HepG2 (cell line): ENCODE results near the gene TRIO. TPM values are rescaled to one million over a fixed set of nuclear protein-coding genes. Genes with fewer than 3 reads are reported as not detected.

Experiments used
- ATAC-seq: fragments of 200-7000 bp; cut with Tn5 transposase; 3 replicates; pipeline ENCODE4 v1.9.1; 2020; ENCODE audit warnings: mild to moderate bottlenecking, moderate library complexity
- BruUV-seq: library from RNA; stranded (reverse); fragments of 400-500 nt; replicated peaks from 2 replicates; lab custom pipeline; 2021; lab: Mats Ljungman, UMichigan
- CTCF ChIA-PET: fragments of 300-600 bp; formaldehyde crosslinking; extraction: SDS; loops from one replicate; lab custom pipeline; 2021; ENCODE audit warnings: low total read pairs, inconsistent platforms, low intra/inter-chr PET ratio; lab: Yijun Ruan, JAX
- POLR2A ChIA-PET: fragments of 350-600 bp; sonication (Branson Sonifier 250); formaldehyde crosslinking; loops from one replicate; lab custom pipeline; 2020; ENCODE audit warnings: antibody characterized with exemption, inconsistent platforms; lab: Yijun Ruan, JAX
- DNase-seq: peaks from one replicate; pipeline ENCODE4 v3.0.0-alpha.2; 2015; ENCODE audit warnings: low spot score
- FAIRE-seq: peaks from 3 replicates; lab custom pipeline; 2011; peaks lifted over from hg19 to GRCh38; lab: Jason Lieb, UNC
- H2AFZ ChIP-seq: one replicate; pipeline ENCODE4 v1.6.1; 2011; ENCODE audit warnings: low read length, inconsistent platforms
- H3K27ac ChIP-seq: fragments of 300-600 bp; 3 replicates; pipeline ENCODE4 v1.8.0; 2011; ENCODE audit warnings: mixed run types, mild to moderate bottlenecking, mixed read lengths, low read length, inconsistent platforms; ENCODE audit not compliant: insufficient read depth; ENCODE audit errors: extremely low read length
- H3K27me3 ChIP-seq, 2 experiments: fragments of 200-600 bp in 1 of 2; 2 replicates in 1 of 2; 3 replicates in 1 of 2; pipeline versions ENCODE4 v1.6.0 to v1.8.0; 2011; ENCODE audit warnings: low read length in 2 of 2, mild to moderate bottlenecking in 2 of 2, moderate library complexity in 2 of 2, inconsistent platforms in 1 of 2; ENCODE audit not compliant: insufficient read depth in 2 of 2, control insufficient read depth in 1 of 2
- H3K36me3 ChIP-seq, 2 experiments: fragments of 200-600 bp in 1 of 2; replicated peaks in 1 of 2; 2 replicates in 1 of 2; 3 replicates in 1 of 2; pipeline versions ENCODE4 v1.5.1 to v1.8.0; 2011; ENCODE audit warnings: low read length in 2 of 2, inconsistent platforms in 1 of 2; ENCODE audit not compliant: insufficient read depth in 2 of 2, control insufficient read depth in 1 of 2
- H3K4me1 ChIP-seq: 2 replicates; pipeline ENCODE4 v1.5.1; 2012; ENCODE audit warnings: low read length, inconsistent platforms; ENCODE audit not compliant: insufficient read depth
- H3K4me2 ChIP-seq: 2 replicates; pipeline ENCODE4 v1.6.0; 2011; ENCODE audit warnings: low read depth, low read length, inconsistent platforms
- H3K4me3 ChIP-seq, 3 experiments: fragments of 200-600 bp in 1 of 3; sonication (generic), shearing (Covaris generic) in 1 of 3; replicated peaks in 1 of 3; 2 replicates each; pipeline ENCODE4 v1.5.1; 2011 to 2016; ENCODE audit warnings: low read length in 3 of 3, inconsistent platforms in 2 of 3, low read depth in 2 of 3, mild to moderate bottlenecking in 2 of 3, control low read depth in 1 of 3, mixed read lengths in 1 of 3; ENCODE audit not compliant: insufficient read depth in 1 of 3
- H3K79me2 ChIP-seq: one replicate; pipeline ENCODE4 v1.6.1; 2011; ENCODE audit warnings: low read length, inconsistent platforms; ENCODE audit not compliant: insufficient read depth
- H3K9ac ChIP-seq: 2 replicates; pipeline ENCODE4 v1.6.0; 2011; ENCODE audit warnings: mild to moderate bottlenecking, low read depth, low read length, inconsistent platforms; ENCODE audit not compliant: insufficient read depth
- H3K9me3 ChIP-seq: 2 replicates; pipeline ENCODE4 v1.5.1; 2012; ENCODE audit warnings: mild to moderate bottlenecking, low read length
- H4K20me1 ChIP-seq: 2 replicates; pipeline ENCODE4 v1.6.0; 2011; ENCODE audit warnings: inconsistent platforms, mild to moderate bottlenecking, low read length, moderate library complexity; ENCODE audit not compliant: insufficient read depth
- FIP1L1 ChIP-seq: fragments of 200-400 bp; formaldehyde crosslinking; IDR thresholded peaks from 2 replicates; pipeline ENCODE4 v1.6.1; 2018; ENCODE audit warnings: low read depth, mild to moderate bottlenecking, low read length, moderate library complexity, borderline replicate concordance; ENCODE audit not compliant: insufficient read depth
- JARID2 ChIP-seq: sonication (generic); formaldehyde crosslinking; IDR thresholded peaks from 2 replicates; pipeline ENCODE4 v1.8.1; 2023; ENCODE audit warnings: missing genetic modification reagents, inconsistent platforms; ENCODE audit not compliant: insufficient replicate concordance
- MAX ChIP-seq: IDR thresholded peaks from 2 replicates; pipeline ENCODE4 v1.6.1; 2012; ENCODE audit warnings: inconsistent platforms
- MED8 ChIP-seq: sonication (generic); formaldehyde crosslinking; IDR thresholded peaks from 2 replicates; pipeline ENCODE4 v1.8.1; 2023; ENCODE audit warnings: mild to moderate bottlenecking, missing genetic modification reagents; ENCODE audit not compliant: insufficient replicate concordance
- ZNF121 ChIP-seq: sonication (generic); formaldehyde crosslinking; IDR thresholded peaks from 2 replicates; pipeline ENCODE4 v1.5.0; 2020; ENCODE audit warnings: mild to moderate bottlenecking, missing genetic modification reagents
- ZNF441 ChIP-seq: sonication (generic); formaldehyde crosslinking; IDR thresholded peaks from 2 replicates; pipeline ENCODE4 v1.7.0; 2021; ENCODE audit warnings: missing genetic modification reagents, borderline replicate concordance
- ZNF616 ChIP-seq: sonication (generic); formaldehyde crosslinking; IDR thresholded peaks from 2 replicates; pipeline ENCODE4 v1.5.0; 2020; ENCODE audit warnings: low read depth, mild to moderate bottlenecking, missing genetic modification reagents
- WGBS: methylation state at CpG from one replicate; pipeline ENCODE4 v1.1.6; 2017; ENCODE audit warnings: low lambda C conversion rate; 5-methylcytosine and 5-hydroxymethylcytosine counted together
- in situ Hi-C: cut with HindIII; loops from 2 replicates; pipeline ENCODE4 v1.10.0; 2017; ENCODE audit warnings: low pct_unique_long_range_greater_than_20kb; ENCODE audit not compliant: extremely low pct_ligation_motif_present
- intact Hi-C: fragments of 100-400 bp; cut with micrococcal nuclease; formaldehyde crosslinking; loops from one replicate; pipeline ENCODE4 v1.10.0; 2022; ENCODE audit not compliant: unreplicated experiment
- polyA plus RNA-seq, 8 experiments: library from polyadenylated mRNA; depleted of rRNA in 3 of 8; stranded (reverse) in 7 of 8; unstranded in 1 of 8; fragments of >200 nt; fragmentation: Illumina TruSeq in 4 of 8; extraction: Trizol in 4 of 8; gene quantifications; 2 replicates each; pipeline versions ENCODE4 v1.2.1 to v1.2.3, GENCODE V29; 2011 to 2016; ENCODE audit warnings: low read depth in 4 of 8, missing spikeins in 1 of 8, mixed read lengths in 1 of 8; ENCODE audit not compliant: insufficient read depth in 1 of 8
- total RNA-seq, 5 experiments: library from RNA; depleted of rRNA; stranded (reverse); fragments of >200 nt; fragmentation: Illumina TruSeq; extraction: Trizol; gene quantifications; 2 replicates each; pipeline ENCODE4 v1.2.3, GENCODE V29; 2016; ENCODE audit warnings: low read depth in 1 of 5

TRIO gene
- total and polyA plus RNA-seq, 2 of the 13 experiments (the other 11 are each of a cell fraction or from before 2014, with no cell fraction given): 45.2 to 45.9 TPM

GRCh38 chr5:14179446-14179845, 36.3 kb downstream of the TRIO start:
- H3K9me3 ChIP-seq: no peaks in the 10 kb centered on the region
- ChIA-PET POLR2A (no interaction called here), CTCF (no interaction called here)
- DNase-seq: no peak
- no peak overlapping the region for H2AFZ ChIP-seq
- in situ Hi-C loops (no loop called here), intact Hi-C loops (no loop called here)
- H3K4me3 ChIP-seq: no peak overlapping the region
- ATAC-seq: no peak
- no peaks in the 10 kb centered on the region for H3K27me3 ChIP-seq
- no peak for FAIRE-seq
- no peak overlapping the region for H3K9ac ChIP-seq
- 79% methylated on average over 6 of the region's 6 CpGs for WGBS
- H3K4me2 ChIP-seq: no peak overlapping the region
- H3K79me2 ChIP-seq: peaks cover 96% of the 10 kb centered on the region
- TF ChIP-seq ZNF441 (CRISPR knock-in tag): no peak
- TF ChIP-seq JARID2: no peak
- TF ChIP-seq MED8 (CRISPR knock-in tag): no peak
- no peak for TF ChIP-seq FIP1L1
- TF ChIP-seq MAX: no peak
- no peak overlapping the region for H3K27ac ChIP-seq
- no TSS peak for BruUV-seq
- H4K20me1 ChIP-seq: peaks cover 43% of the 10 kb centered on the region
- peaks cover 90% of the 10 kb centered on the region for H3K4me1 ChIP-seq
- H3K36me3 ChIP-seq: no peaks in the 10 kb centered on the region

GRCh38 chr5:14180437-14180836, 37.3 kb downstream of the TRIO start:
- no TSS peak for BruUV-seq
- no peak for FAIRE-seq
- Histone ChIP-seq H3K4me2 (no peak overlapping the region), H3K27me3 (no peaks in the 10 kb centered on the region), H3K27ac (no peak overlapping the region), H3K4me3 (no peak overlapping the region), H4K20me1 (peaks cover 42% of the 10 kb centered on the region), H3K36me3 (no peaks in the 10 kb centered on the region), H3K9ac (no peak overlapping the region), H2AFZ (no peak overlapping the region), H3K9me3 (no peaks in the 10 kb centered on the region), H3K4me1 (peaks cover 85% of the 10 kb centered on the region), H3K79me2 (peaks cover 96% of the 10 kb centered on the region)
- intact Hi-C loops (loop anchor here (5.0 kb wide), 1 partner anchor 33 kb away; no protein-coding TSS in a partner anchor), in situ Hi-C loops (no loop called here)
- ChIA-PET CTCF (no interaction called here), POLR2A (no interaction called here)
- ATAC-seq: no peak
- WGBS: 96% methylated on average over 3 of the region's 3 CpGs
- no peak for DNase-seq
- TF ChIP-seq ZNF121 (CRISPR knock-in tag): peak; percentile 58; the same call in 1 of the 2 replicates
- TF ChIP-seq ZNF616 (CRISPR knock-in tag): no peak
